Measurements from ENCODE around the gene TRH. TPM values are rescaled to one million over a fixed set of nuclear protein-coding genes. Genes with fewer than 3 reads are reported as not detected.

Gene TRH
- total RNA-seq, 1 experiment from 2014 or later, result not detected

GRCh38 chr3:129933471-129933870 lies 41.0 kb upstream of the TRH start:
- Histone ChIP-seq H3K9me3 (ENCODE audit: low read depth, low read length, poor library complexity, severe bottlenecking) (peaks cover 3% of the 10 kb centered on the region), H3K4me3 (ENCODE audit: low read depth, low read length, poor library complexity, severe bottlenecking) (no peak overlapping the region), H3K36me3 (ENCODE audit: insufficient read depth, low read length, poor library complexity, severe bottlenecking) (no peaks in the 10 kb centered on the region), H3K27me3 (replicated peaks; ENCODE audit: insufficient read depth, low read depth, low read length, poor library complexity) (no peaks in the 10 kb centered on the region), H3K27ac (ENCODE audit: low read depth, low read length, poor library complexity, severe bottlenecking) (no peak overlapping the region), H3K4me1 (ENCODE audit: insufficient read depth, low read length, poor library complexity, severe bottlenecking) (peaks cover 16% of the 10 kb centered on the region)
- intact Hi-C loops (cut with micrococcal nuclease; ENCODE audit: unreplicated experiment), result no loop called here
- CTCF ChIA-PET, result interaction anchor here (1.1 kb wide), 1 partner anchor 443 kb away, joined by 4 read pairs; no protein-coding TSS in a partner anchor
- no peak for TF ChIP-seq EZH2 (IDR thresholded peaks at IDR 0.05; ENCODE audit: borderline replicate concordance, low read depth, low read length, poor library complexity, severe bottlenecking)
- TF ChIP-seq CTCF (conservative IDR thresholded peaks at IDR 0.05; ENCODE audit: low read depth, low read length), result no peak
- DNase-seq (ENCODE audit: low spot score), result no peak
- no TSS peak for BruUV-seq (replicated peaks)
- POLR2A ChIA-PET (ENCODE audit: low non-redundant PET), result no interaction called here

GRCh38 chr3:129934234-129935123 lies 40.0 kb upstream of the TRH start:
- POLR2A ChIA-PET (ENCODE audit: low non-redundant PET), result no interaction called here
- intact Hi-C loops (cut with micrococcal nuclease; ENCODE audit: unreplicated experiment), result loop anchor here (1.0 to 2.0 kb wide), 5 partner anchors 106 to 551 kb away; no protein-coding TSS in a partner anchor
- Histone ChIP-seq H3K9me3 (ENCODE audit: low read depth, low read length, poor library complexity, severe bottlenecking) (peaks cover 3% of the 10 kb centered on the region), H3K36me3 (ENCODE audit: insufficient read depth, low read length, poor library complexity, severe bottlenecking) (no peaks in the 10 kb centered on the region), H3K4me3 (ENCODE audit: low read depth, low read length, poor library complexity, severe bottlenecking) (no peak overlapping the region), H3K4me1 (ENCODE audit: insufficient read depth, low read length, poor library complexity, severe bottlenecking) (peaks cover 16% of the 10 kb centered on the region), H3K27me3 (replicated peaks; ENCODE audit: insufficient read depth, low read depth, low read length, poor library complexity) (no peaks in the 10 kb centered on the region), H3K27ac (ENCODE audit: low read depth, low read length, poor library complexity, severe bottlenecking) (no peak overlapping the region)
- TF ChIP-seq EZH2 (IDR thresholded peaks at IDR 0.05; ENCODE audit: borderline replicate concordance, low read depth, low read length, poor library complexity, severe bottlenecking), result no peak
- peak; percentile 95 for TF ChIP-seq CTCF (conservative IDR thresholded peaks at IDR 0.05; ENCODE audit: low read depth, low read length)
- no TSS peak for BruUV-seq (replicated peaks)
- CTCF ChIA-PET, result interaction anchor here (1.1 kb wide), 1 partner anchor 444 kb away, joined by 4 read pairs; no protein-coding TSS in a partner anchor
- peak; percentile 62 for DNase-seq (ENCODE audit: low spot score)

GRCh38 chr3:129936757-129937156 lies 37.8 kb upstream of the TRH start:
- H3K36me3 ChIP-seq (ENCODE audit: insufficient read depth, low read length, poor library complexity, severe bottlenecking), result no peaks in the 10 kb centered on the region
- POLR2A ChIA-PET (ENCODE audit: low non-redundant PET), result no interaction called here
- TF ChIP-seq EZH2 (IDR thresholded peaks at IDR 0.05; ENCODE audit: borderline replicate concordance, low read depth, low read length, poor library complexity, severe bottlenecking), result no peak
- no peak for TF ChIP-seq CTCF (conservative IDR thresholded peaks at IDR 0.05; ENCODE audit: low read depth, low read length)
- H3K9me3 ChIP-seq (ENCODE audit: low read depth, low read length, poor library complexity, severe bottlenecking), result no peaks in the 10 kb centered on the region
- H3K27ac ChIP-seq (ENCODE audit: low read depth, low read length, poor library complexity, severe bottlenecking), result no peak overlapping the region
- H3K27me3 ChIP-seq (replicated peaks; ENCODE audit: insufficient read depth, low read depth, low read length, poor library complexity), result no peaks in the 10 kb centered on the region
- peaks cover 16% of the 10 kb centered on the region for H3K4me1 ChIP-seq (ENCODE audit: insufficient read depth, low read length, poor library complexity, severe bottlenecking)
- no TSS peak for BruUV-seq (replicated peaks)
- intact Hi-C loops (cut with micrococcal nuclease; ENCODE audit: unreplicated experiment), result no loop called here
- peak; percentile 68 for DNase-seq (ENCODE audit: low spot score)
- CTCF ChIA-PET, result no interaction called here
- peak overlapping the region; percentile 26 for H3K4me3 ChIP-seq (ENCODE audit: low read depth, low read length, poor library complexity, severe bottlenecking)

All from A673 (cell line).